SK-N-MC (cell line): Measurements from ENCODE around the gene PAQR6.

Source experiments
- EZH2 ChIP-seq: fragments of 200-600 bp; sonication (generic); IDR thresholded peaks from one replicate; pipeline ENCODE4 v1.6.1; 2017; ENCODE audit warnings: antibody characterized with exemption
- FOXP2 ChIP-seq: optimal IDR thresholded peaks from 2 replicates; pipeline ENCODE3; 2011; ENCODE audit warnings: mild to moderate bottlenecking, moderate library complexity; ENCODE audit not compliant: insufficient read depth; ENCODE audit errors: extremely low read length, control extremely low read depth
- POLR2AphosphoS5 ChIP-seq: IDR thresholded peaks from 2 replicates; pipeline ENCODE4 v1.6.1; 2012; ENCODE audit warnings: mild to moderate bottlenecking, low read depth, low read length, borderline replicate concordance

GRCh38 chr1:156204686-156205085, 43.2 kb downstream of the PAQR6 start:
- TF ChIP-seq FOXP2 (no peak), EZH2 (no peak), POLR2AphosphoS5 (no peak)
